ENCODE data around the gene RETN. TPM values are rescaled to one million over a fixed set of nuclear protein-coding genes. Genes with fewer than 3 reads are reported as not detected.

The RETN gene
- total RNA-seq, 1 donor from 2014 or later, result 0.99 TPM

DNA sequence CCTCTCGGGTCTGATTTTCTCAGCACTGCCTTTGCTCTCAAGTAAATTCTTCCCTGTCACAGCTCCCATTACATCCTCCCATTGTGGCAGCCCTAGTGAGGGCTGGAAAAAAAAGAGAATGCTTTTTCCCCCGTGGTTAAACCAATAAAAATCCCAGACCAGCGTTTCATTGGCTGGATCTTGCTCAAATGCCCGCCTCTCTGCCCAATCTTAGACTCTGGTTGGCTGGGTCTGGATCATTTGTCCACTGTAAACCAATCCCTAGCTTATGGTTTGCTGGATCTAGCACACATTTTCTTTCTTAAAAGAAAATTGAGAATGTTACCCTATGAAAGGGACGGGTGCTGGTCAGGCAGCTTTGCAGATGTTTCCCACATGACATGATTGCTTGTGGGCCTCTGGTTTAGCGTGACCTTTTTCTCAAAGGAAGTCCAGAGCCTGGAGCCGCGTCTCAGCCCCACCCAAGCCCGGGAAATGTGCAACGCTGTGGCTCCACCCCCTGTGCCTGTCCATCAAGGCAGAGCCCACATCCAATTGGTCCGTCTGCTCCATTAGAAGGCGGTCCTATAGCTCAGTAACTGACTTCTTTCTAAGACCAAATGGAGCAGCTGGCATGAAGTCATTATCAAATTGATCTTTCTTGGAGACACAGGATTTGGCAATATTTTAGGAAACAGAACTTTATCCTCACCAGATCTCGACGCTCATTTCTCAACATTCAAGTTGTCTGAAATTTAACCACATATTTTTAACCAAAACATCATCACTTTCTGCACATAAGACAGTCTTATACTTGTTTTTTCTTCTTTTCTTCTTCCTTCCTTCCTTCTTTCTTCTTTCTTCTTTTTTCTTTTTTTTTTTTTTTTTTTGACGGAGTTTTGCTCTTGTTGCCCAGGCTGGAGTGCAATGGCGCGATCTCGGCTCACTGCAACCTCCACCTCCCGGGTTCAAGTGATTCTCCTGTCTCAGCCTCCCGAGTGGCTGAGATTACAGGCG, 5.5 kb downstream of the RETN start:
- H3K27me3 ChIP-seq (ENCODE audit: low read depth), result peaks cover 75% of the 10 kb centered on the region
- no peaks in the 10 kb centered on the region for H3K4me1 ChIP-seq
- H3K36me3 ChIP-seq, result no peaks in the 10 kb centered on the region
- intact Hi-C loops (cut with micrococcal nuclease), result no loop called here
- no peak overlapping the region for H3K4me3 ChIP-seq
- peak; percentile 70 for DNase-seq
- no peak for TF ChIP-seq CTCF (IDR thresholded peaks at IDR 0.05; ENCODE audit: borderline replicate concordance)
- peaks cover 8% of the 10 kb centered on the region for H3K9me3 ChIP-seq (replicated peaks)
- no peak overlapping the region for H3K27ac ChIP-seq (replicated peaks)

- intact Hi-C loops (cut with micrococcal nuclease), result no loop called here
- no peak overlapping the region for H3K4me3 ChIP-seq
- H3K27ac ChIP-seq (replicated peaks), result no peak overlapping the region
- no peak for TF ChIP-seq CTCF (IDR thresholded peaks at IDR 0.05; ENCODE audit: borderline replicate concordance)
- H3K36me3 ChIP-seq, result no peaks in the 10 kb centered on the region
- H3K9me3 ChIP-seq (replicated peaks), result peaks cover 8% of the 10 kb centered on the region
- peaks cover 64% of the 10 kb centered on the region for H3K27me3 ChIP-seq (ENCODE audit: low read depth)
- peaks cover 11% of the 10 kb centered on the region for H3K4me1 ChIP-seq
- DNase-seq, result no peak
Measured at GRCh38 chr19:7676376-7676775, 7.5 kb downstream of the RETN start.

DNA sequence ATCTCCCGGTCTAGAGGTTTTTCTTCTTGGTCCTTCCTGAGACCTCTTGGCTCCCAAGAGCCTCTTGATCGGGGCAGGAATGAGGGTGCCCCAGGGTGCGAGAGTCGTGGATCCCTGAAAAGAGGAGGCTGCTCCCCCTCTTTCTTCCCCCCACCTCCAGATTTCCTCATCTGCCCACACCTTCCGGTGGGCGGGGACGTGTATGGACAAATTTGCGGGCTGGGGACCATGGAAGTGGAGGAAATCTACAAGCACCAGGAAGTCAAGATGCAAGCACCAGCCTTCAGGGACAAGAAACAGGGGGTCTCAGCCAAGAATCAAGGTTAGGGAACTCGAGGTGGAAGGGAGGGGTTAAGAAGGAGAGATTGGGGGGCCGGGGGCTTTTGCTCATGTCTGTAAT, 8.0 kb downstream of the RETN start, which contains the start of gene MCEMP1:
Gene MCEMP1, plus strand, starts transcription at position 237 of the 400 bp plus-strand sequence. Its CDS starts 31 bp downstream, at position 268.
- intact Hi-C loops (cut with micrococcal nuclease), result no loop called here
- H3K4me3 ChIP-seq, result no peak within 1 kb of the TSS
- H3K27me3 ChIP-seq (ENCODE audit: low read depth), result peaks cover 59% of the 10 kb centered on the region
- no peaks in the 10 kb centered on the region for H3K36me3 ChIP-seq
- no peak for DNase-seq
- H3K27ac ChIP-seq (replicated peaks), result no peak within 1 kb of the TSS
- H3K4me1 ChIP-seq, result peaks cover 16% of the 10 kb centered on the region
- no peak for TF ChIP-seq CTCF (IDR thresholded peaks at IDR 0.05; ENCODE audit: borderline replicate concordance)
- peaks cover 8% of the 10 kb centered on the region for H3K9me3 ChIP-seq (replicated peaks)

- intact Hi-C loops (cut with micrococcal nuclease), result no loop called here
- DNase-seq, result no peak
- peaks cover 49% of the 10 kb centered on the region for H3K27me3 ChIP-seq (ENCODE audit: low read depth)
- peaks cover 21% of the 10 kb centered on the region for H3K4me1 ChIP-seq
- no peak overlapping the region for H3K27ac ChIP-seq (replicated peaks)
- no peak for TF ChIP-seq CTCF (IDR thresholded peaks at IDR 0.05; ENCODE audit: borderline replicate concordance)
- H3K4me3 ChIP-seq, result no peak overlapping the region
- peaks cover 6% of the 10 kb centered on the region for H3K36me3 ChIP-seq
- peaks cover 8% of the 10 kb centered on the region for H3K9me3 ChIP-seq (replicated peaks)
Measured at GRCh38 chr19:7677669-7678311, 8.9 kb downstream of the RETN start.

DNA sequence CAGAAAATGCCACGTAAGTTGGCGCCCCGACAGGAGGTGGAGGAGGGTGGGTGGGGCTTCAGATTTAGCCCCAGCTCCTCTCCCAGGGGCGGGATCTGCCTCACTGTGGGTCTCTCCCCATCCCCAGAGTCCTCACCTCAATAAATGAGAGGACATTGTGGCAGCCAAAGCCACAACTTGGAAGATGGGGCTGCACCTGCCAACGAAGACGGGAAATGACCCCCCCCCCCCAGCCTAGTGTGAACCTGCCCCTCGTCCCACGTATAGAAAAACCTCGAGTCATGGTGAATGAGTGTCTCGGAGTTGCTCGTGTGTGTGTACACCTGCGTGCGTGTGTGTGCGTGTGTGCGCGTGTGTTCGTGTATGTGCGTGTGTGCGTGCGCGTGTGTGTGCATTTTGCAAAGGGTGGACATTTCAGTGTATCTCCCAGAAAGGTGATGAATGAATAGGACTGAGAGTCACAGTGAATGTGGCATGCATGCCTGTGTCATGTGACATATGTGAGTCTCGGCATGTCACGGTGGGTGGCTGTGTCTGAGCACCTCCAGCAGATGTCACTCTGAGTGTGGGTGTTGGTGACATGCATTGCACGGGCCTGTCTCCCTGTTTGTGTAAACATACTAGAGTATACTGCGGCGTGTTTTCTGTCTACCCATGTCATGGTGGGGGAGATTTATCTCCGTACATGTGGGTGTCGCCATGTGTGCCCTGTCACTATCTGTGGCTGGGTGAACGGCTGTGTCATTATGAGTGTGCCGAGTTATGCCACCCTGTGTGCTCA, 10.3 kb downstream of the RETN start:
- DNase-seq, result no peak
- H3K4me1 ChIP-seq, result peaks cover 21% of the 10 kb centered on the region
- no peak overlapping the region for H3K27ac ChIP-seq (replicated peaks)
- intact Hi-C loops (cut with micrococcal nuclease), result no loop called here
- no peak overlapping the region for H3K4me3 ChIP-seq
- no peak for TF ChIP-seq CTCF (IDR thresholded peaks at IDR 0.05; ENCODE audit: borderline replicate concordance)
- peaks cover under 1% of the 10 kb centered on the region for H3K9me3 ChIP-seq (replicated peaks)
- peaks cover 19% of the 10 kb centered on the region for H3K36me3 ChIP-seq
- H3K27me3 ChIP-seq (ENCODE audit: low read depth), result peaks cover 44% of the 10 kb centered on the region

Data from left ventricle myocardium inferior (tissue), 1 donor.